NCI-H82 treated with DMSO at 0.1 percent for 48 hours (cell line): ENCODE results near the gene BRI3BP.
"Not testable (repeated sequence)": the region's sequence is repeated elsewhere in the genome, so short reads cannot be mapped to it uniquely, and the experiment has no call there.

ENCODE experiments used
- DNase-seq: peaks from one replicate; lab custom pipeline; 2025; ENCODE audit not compliant: unreplicated experiment; lab: John Stamatoyannopoulos, UW

The BRI3BP gene

DNA sequence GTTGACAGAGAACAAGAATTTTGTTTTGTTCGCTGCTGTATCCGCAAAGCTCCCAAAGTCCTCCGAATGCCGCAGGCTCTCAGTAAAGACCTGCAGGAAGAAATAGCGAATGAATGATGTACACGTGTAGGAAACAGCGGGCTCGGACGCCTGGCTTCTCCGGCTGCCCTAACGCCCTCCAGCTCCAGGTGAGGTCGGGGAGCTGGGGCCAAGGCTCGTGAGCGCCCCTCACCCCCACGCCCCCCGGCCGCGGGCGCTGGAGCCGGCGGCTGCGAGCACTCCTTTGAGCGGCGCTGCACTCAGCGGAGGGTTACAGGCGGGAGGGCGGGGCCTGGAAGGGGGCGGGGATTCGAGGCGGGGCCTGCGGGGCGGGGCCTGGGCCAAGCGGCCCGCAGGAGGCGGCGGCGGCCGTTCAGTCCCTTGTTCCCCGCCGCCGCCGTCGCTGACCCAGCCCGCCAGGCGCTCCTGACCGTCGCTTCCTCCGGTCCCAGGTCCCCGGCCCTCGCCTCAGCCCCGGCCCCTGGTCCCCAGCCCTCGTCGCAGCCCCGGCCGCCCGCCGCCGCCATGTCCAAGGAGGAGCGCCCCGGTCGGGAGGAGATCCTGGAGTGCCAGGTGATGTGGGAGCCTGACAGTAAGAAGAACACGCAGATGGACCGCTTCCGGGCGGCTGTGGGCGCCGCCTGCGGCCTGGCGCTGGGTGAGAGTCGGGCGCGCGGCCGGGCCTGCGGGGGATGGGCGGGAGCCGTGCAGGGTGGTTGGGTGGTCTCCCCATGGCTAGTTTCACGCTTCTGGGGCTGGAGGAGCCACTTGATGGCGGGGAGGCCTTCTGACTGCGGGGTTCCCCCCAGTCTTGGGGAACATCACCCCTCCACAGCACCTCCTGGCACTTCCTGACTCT lies 71.8 kb downstream of the BRI3BP start, which contains the start of gene AACS:
AACS (plus strand) TSS at position 415 of the 898 bp plus-strand sequence; CDS start at position 565, 150 bp downstream.
- peak; percentile 59 for DNase-seq

DNA sequence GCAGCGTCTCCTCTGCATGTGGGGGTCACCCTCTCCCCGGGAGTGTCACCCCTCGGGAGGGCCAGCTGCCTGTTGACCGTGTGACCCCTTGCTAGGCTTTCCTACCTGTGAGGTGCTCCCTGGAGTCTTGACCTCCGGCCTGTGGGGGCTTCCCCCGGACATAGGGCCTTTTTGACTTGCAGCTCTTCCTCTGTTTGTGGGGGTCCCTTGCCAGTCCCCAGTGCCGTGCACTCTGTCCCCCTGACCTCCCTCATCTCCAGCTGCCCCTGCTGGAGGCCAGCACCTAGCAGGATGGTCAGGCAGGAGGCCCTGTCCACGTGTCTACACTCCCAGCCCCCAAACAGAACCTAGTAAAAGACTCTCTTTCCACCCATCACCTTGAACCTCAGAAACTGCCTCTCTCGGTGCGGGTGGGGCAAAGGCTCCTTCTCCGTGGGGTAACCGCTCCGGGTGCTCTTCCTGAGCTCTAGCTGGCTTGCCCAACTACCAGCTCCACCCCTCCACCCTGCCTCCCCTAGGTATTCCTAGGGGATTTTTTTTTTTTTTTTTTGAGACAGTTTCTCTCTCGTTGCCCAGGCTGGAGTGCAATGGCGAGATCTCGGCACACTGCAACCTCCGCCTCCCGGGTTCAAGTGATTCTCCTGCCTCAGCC lies 72.6 kb downstream of the BRI3BP start:
- no peak for DNase-seq

GRCh38 chr12:125068391-125068790 lies 74.9 kb downstream of the BRI3BP start:
- no peak for DNase-seq

DNA sequence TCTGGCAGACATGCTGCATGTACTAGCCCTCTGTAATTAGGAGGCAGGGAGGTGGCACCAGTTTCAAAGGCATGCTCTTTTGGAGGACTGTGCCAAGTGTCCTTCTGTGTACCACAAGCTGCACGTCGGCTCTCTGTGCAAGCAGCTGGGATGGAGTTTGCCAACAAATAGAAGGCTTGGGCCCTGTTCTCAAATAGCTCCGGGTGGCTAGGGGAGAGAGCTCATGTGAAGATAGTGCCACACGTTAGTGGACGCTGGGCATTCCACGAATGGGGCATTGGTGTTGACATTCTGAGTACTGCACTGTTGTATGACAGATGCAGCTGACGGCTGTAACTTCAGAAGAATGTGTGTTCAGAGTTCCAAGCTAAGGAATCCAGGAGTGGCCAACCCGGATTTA lies 76.2 kb downstream of the BRI3BP start:
- no peak for DNase-seq

GRCh38 chr12:125070112-125070511 lies 76.7 kb downstream of the BRI3BP start:
- DNase-seq: peak; percentile 10

DNA sequence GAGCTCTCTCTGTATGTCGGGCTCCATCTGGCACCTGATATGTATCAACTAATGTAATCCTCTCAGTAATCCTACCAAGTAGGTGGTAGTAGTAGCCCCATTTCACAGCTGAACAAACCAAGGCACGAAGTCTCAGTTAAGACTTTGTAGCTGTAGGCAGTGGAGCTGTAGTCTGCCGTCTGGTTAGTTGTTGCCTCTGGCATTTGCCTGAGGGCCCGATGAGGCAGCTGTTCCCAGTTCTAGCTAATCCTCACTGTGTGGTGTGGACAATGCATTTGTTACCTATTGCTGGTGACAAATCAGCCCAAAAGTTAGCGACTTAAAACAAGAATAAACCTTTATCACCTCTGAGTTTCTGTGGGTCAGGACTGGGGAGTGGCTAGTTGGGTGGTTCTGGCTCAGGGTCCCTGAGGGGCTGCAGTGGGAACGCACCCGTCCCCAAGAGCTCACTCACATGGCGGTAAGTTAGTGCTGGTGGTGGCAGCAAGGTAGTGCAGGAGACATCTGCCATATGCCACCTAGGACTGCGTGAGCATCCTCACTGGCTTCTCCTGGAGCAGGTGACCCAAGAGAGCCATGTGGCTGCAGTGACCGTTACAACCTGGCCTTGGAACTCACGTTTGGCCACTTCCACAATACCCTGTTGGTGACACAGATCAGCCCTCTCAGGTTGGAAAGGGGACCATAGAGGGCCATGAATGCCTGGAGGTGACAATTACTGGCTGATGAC lies 77.4 kb downstream of the BRI3BP start:
- no peak for DNase-seq

GRCh38 chr12:125071456-125071855 lies 78.0 kb downstream of the BRI3BP start:
- DNase-seq: no peak

GRCh38 chr12:125072496-125072895 lies 79.1 kb downstream of the BRI3BP start:
- DNase-seq: no peak

DNA sequence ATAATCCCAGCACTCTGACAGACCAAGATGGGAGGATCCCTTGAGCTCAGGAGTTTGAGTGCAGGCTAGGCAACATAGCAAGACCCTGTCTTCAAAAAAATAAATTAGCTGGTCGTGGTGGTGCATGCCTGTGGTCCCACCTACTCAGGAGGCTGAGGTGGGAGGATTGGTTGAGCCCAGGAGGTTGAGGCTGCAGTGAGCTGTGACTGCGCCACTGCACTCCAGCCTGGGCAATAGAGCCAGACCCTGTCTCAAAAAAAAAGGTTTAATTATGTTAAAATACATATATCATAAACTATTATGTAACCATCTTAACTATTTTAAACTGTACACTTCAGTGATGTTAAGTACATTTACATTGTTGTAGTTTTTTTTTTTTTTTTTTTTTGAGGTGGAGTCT lies 80.8 kb downstream of the BRI3BP start:
- not testable (repeated sequence) for DNase-seq

DNA sequence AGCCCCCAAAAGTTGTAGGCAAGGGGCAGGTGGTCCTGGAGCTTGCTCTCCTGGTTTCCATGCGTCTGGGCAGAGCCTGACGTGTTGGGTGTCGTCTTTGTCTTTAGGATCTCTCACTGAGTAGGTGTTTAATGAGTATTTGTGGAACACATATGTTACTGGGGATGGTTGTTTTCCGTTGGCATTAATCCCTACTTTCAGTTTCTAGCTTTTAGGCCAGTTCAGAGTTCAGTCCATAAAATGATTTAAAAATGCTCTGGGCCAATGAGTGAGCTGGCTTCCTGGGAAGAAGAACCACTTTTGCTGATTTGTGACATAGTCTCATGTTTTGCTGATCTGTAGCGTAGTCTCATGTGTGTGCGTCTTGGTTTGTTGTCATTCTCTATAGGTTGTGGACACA lies 82.7 kb downstream of the BRI3BP start:
- DNase-seq: no peak

GRCh38 chr12:125079084-125079483 lies 85.6 kb downstream of the BRI3BP start:
- no peak for DNase-seq

- DNase-seq: no peak
Observed at GRCh38 chr12:125079648-125080645, 86.5 kb downstream of the BRI3BP start.
